Neural cell (in vitro differentiated cells): ENCODE results near the gene NTF3. TPM values are rescaled to one million over a fixed set of nuclear protein-coding genes. Genes with fewer than 3 reads are reported as not detected.

ENCODE experiments used
- H2AFZ ChIP-seq: fragments of 200-600, 300-800 bp; sonication (generic), shearing (Covaris generic); 2 replicates; pipeline ENCODE4 v1.6.0; 2014; ENCODE audit warnings: low read depth, mild to moderate bottlenecking, antibody characterized with exemption, low read length, moderate library complexity
- H3F3A ChIP-seq: fragments of 200-600 bp; shearing (Covaris generic); 2 replicates; pipeline ENCODE4 v1.6.1; 2016; ENCODE audit warnings: mild to moderate bottlenecking, moderate library complexity, mixed read lengths, antibody characterized with exemption, low read length; ENCODE audit not compliant: insufficient read depth, poor library complexity, severe bottlenecking
- H3K27ac ChIP-seq: fragments of 200-600, 300-800 bp; sonication (generic), shearing (Covaris generic); 2 replicates; pipeline ENCODE4 v1.5.1; 2014; ENCODE audit warnings: mild to moderate bottlenecking, low read length, moderate library complexity
- H3K27me3 ChIP-seq: fragments of 300-800, 200-600 bp; sonication (generic), shearing (Covaris generic); 2 replicates; pipeline ENCODE4 v1.6.0; 2014; ENCODE audit warnings: mild to moderate bottlenecking, low read depth, low read length, moderate library complexity; ENCODE audit not compliant: insufficient read depth
- H3K36me3 ChIP-seq: fragments of 300-800, 200-600 bp; sonication (generic), shearing (Covaris generic); 2 replicates; pipeline ENCODE4 v1.5.1; 2014; ENCODE audit warnings: mild to moderate bottlenecking, antibody characterized with exemption, low read length, moderate library complexity; ENCODE audit not compliant: insufficient read depth
- H3K4me2 ChIP-seq: fragments of 300-800, 200-600 bp; sonication (generic), shearing (Covaris generic); 2 replicates; pipeline ENCODE4 v1.6.0; 2014; ENCODE audit warnings: mild to moderate bottlenecking, low read length
- H3K4me3 ChIP-seq: fragments of 300-800, 200-600 bp; sonication (generic), shearing (Covaris generic); 2 replicates; pipeline ENCODE4 v1.5.1; 2014; ENCODE audit warnings: mild to moderate bottlenecking, low read length, moderate library complexity
- H3K79me2 ChIP-seq: fragments of 200-600 bp; shearing (Covaris generic); replicated peaks from 2 replicates; pipeline ENCODE4 v1.6.0; 2014; ENCODE audit warnings: mild to moderate bottlenecking, low read length, moderate library complexity; ENCODE audit not compliant: insufficient read depth
- H3K9ac ChIP-seq: fragments of 300-800, 200-600 bp; sonication (generic), shearing (Covaris generic); 2 replicates; pipeline ENCODE4 v1.6.1; 2016; ENCODE audit warnings: mild to moderate bottlenecking, low read length, mixed read lengths
- H3K9me2 ChIP-seq: fragments of 200-600 bp; shearing (Covaris generic); 2 replicates; pipeline ENCODE4 v1.6.1; 2016; ENCODE audit warnings: mild to moderate bottlenecking, low read length, mixed read lengths; ENCODE audit not compliant: insufficient read depth
- H3K9me3 ChIP-seq: fragments of 200-600, 300-800 bp; sonication (generic), shearing (Covaris generic); 2 replicates; pipeline ENCODE4 v1.6.1; 2016; ENCODE audit warnings: mild to moderate bottlenecking, mixed run types, low read length, moderate library complexity, mixed read lengths
- H4K20me1 ChIP-seq: fragments of 200-600 bp; shearing (Covaris generic); 2 replicates; pipeline ENCODE4 v1.6.1; 2016; ENCODE audit warnings: mild to moderate bottlenecking, mixed run types; ENCODE audit not compliant: insufficient read depth
- CTCF ChIP-seq: fragments of 450-650 bp; IDR thresholded peaks from 2 replicates; pipeline ENCODE4 v1.5.1; 2014; ENCODE audit warnings: antibody characterized with exemption, mild to moderate bottlenecking, moderate library complexity; ENCODE audit not compliant: poor library complexity, severe bottlenecking
- EP300 ChIP-seq: fragments of 450-650 bp; conservative IDR thresholded peaks from 2 replicates; pipeline ENCODE4 v1.6.1; 2014; ENCODE audit warnings: antibody characterized with exemption, mild to moderate bottlenecking, moderate library complexity; ENCODE audit not compliant: poor library complexity, severe bottlenecking
- EZH2 ChIP-seq: fragments of 200-600, 300-800 bp; shearing (Covaris generic), sonication (generic); IDR thresholded peaks from 2 replicates; pipeline ENCODE4 v1.6.1; 2014; ENCODE audit warnings: antibody characterized with exemption, low read length, borderline replicate concordance, mild to moderate bottlenecking; ENCODE audit not compliant: insufficient read depth, poor library complexity, severe bottlenecking
- MXI1 ChIP-seq: fragments of 450-650 bp; conservative IDR thresholded peaks from 2 replicates; pipeline ENCODE4 v1.6.1; 2014; ENCODE audit warnings: antibody characterized with exemption, mild to moderate bottlenecking; ENCODE audit not compliant: poor library complexity, severe bottlenecking
- POLR2AphosphoS5 ChIP-seq: IDR thresholded peaks from 2 replicates; pipeline ENCODE4 v1.6.1; 2012
- RAD21 ChIP-seq: fragments of 450-650 bp; conservative IDR thresholded peaks from 2 replicates; pipeline ENCODE4 v1.6.1; 2014; ENCODE audit warnings: antibody characterized with exemption, mild to moderate bottlenecking, moderate library complexity
- SMC3 ChIP-seq: fragments of 450-650 bp; conservative IDR thresholded peaks from 2 replicates; pipeline ENCODE4 v1.6.1; 2014; ENCODE audit warnings: antibody characterized with exemption, mild to moderate bottlenecking, moderate library complexity; ENCODE audit not compliant: poor library complexity
- TAF1 ChIP-seq: IDR thresholded peaks from 2 replicates; pipeline ENCODE4 v1.6.1; 2012; ENCODE audit warnings: low read depth
- polyA plus RNA-seq: library from polyadenylated mRNA; depleted of rRNA; stranded (reverse); fragments of >200 nt; gene quantifications from 2 replicates; pipeline ENCODE4 v1.2.3, GENCODE V29; 2014
- TF ChIP-seq, protein P1 (sequence below): IDR thresholded peaks from 2 replicates; pipeline ENCODE4 v1.6.1; 2012; ENCODE audit warnings: borderline replicate concordance

The NTF3 gene
- polyA plus RNA-seq, 1 donor from 2014 or later: not detected

GRCh38 chr12:5513406-5513805 is 81.5 kb downstream of the NTF3 start:
- no peak overlapping the region for H3K4me3 ChIP-seq
- H3K9ac ChIP-seq: no peak overlapping the region
- TF ChIP-seq MXI1: no peak
- no peak for TF ChIP-seq TAF1
- TF ChIP-seq POLR2AphosphoS5: no peak
- TF ChIP-seq SMC3: no peak
- no peak overlapping the region for H3K27ac ChIP-seq
- H3K27me3 ChIP-seq: no peaks in the 10 kb centered on the region
- H2AFZ ChIP-seq: no peak overlapping the region
- H3K36me3 ChIP-seq: no peaks in the 10 kb centered on the region
- H3F3A ChIP-seq: no peaks in the 10 kb centered on the region
- H3K9me2 ChIP-seq: no peaks in the 10 kb centered on the region
- no peak overlapping the region for H3K4me2 ChIP-seq
- H3K9me3 ChIP-seq: no peaks in the 10 kb centered on the region
- no peaks in the 10 kb centered on the region for H3K79me2 ChIP-seq
- H4K20me1 ChIP-seq: no peaks in the 10 kb centered on the region

- no peaks in the 10 kb centered on the region for H3K27me3 ChIP-seq
- no peaks in the 10 kb centered on the region for H3K9me3 ChIP-seq
- no peak for TF ChIP-seq EP300
- TF ChIP-seq, protein P1, sequence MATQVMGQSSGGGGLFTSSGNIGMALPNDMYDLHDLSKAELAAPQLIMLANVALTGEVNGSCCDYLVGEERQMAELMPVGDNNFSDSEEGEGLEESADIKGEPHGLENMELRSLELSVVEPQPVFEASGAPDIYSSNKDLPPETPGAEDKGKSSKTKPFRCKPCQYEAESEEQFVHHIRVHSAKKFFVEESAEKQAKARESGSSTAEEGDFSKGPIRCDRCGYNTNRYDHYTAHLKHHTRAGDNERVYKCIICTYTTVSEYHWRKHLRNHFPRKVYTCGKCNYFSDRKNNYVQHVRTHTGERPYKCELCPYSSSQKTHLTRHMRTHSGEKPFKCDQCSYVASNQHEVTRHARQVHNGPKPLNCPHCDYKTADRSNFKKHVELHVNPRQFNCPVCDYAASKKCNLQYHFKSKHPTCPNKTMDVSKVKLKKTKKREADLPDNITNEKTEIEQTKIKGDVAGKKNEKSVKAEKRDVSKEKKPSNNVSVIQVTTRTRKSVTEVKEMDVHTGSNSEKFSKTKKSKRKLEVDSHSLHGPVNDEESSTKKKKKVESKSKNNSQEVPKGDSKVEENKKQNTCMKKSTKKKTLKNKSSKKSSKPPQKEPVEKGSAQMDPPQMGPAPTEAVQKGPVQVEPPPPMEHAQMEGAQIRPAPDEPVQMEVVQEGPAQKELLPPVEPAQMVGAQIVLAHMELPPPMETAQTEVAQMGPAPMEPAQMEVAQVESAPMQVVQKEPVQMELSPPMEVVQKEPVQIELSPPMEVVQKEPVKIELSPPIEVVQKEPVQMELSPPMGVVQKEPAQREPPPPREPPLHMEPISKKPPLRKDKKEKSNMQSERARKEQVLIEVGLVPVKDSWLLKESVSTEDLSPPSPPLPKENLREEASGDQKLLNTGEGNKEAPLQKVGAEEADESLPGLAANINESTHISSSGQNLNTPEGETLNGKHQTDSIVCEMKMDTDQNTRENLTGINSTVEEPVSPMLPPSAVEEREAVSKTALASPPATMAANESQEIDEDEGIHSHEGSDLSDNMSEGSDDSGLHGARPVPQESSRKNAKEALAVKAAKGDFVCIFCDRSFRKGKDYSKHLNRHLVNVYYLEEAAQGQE: no peak
- no peak for TF ChIP-seq CTCF
- TF ChIP-seq EZH2: no peak
- TF ChIP-seq TAF1: no peak
- no peak for TF ChIP-seq RAD21
- H3K79me2 ChIP-seq: no peaks in the 10 kb centered on the region
- H2AFZ ChIP-seq: no peak overlapping the region
- no peak overlapping the region for H3K9ac ChIP-seq
- no peaks in the 10 kb centered on the region for H3F3A ChIP-seq
- H3K4me3 ChIP-seq: no peak overlapping the region
- no peak overlapping the region for H3K27ac ChIP-seq
- no peaks in the 10 kb centered on the region for H4K20me1 ChIP-seq
- H3K36me3 ChIP-seq: no peaks in the 10 kb centered on the region
- no peak overlapping the region for H3K4me2 ChIP-seq
- no peaks in the 10 kb centered on the region for H3K9me2 ChIP-seq
These were observed 82.1 kb downstream of the NTF3 start for GRCh38 chr12:5514016-5514415.

DNA sequence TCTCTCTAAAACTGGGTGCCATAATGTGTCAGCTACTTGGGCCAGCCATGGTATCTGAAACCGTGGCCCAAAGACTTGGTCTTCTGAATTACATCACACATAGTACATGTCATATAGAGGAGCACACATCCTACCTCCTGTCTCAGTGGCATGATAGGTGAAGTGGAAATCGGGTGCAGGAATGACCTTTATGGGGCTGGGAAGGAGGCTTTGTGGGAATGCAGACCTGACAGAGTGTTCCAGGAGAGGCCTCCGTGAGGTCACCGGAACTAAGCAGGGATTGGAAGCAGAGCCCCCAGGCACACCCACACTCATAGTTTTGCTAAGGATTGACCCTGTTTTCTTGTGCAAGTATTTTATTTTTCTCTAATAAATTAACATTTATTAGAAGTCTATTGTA is 82.6 kb downstream of the NTF3 start:
- no peak overlapping the region for H3K27ac ChIP-seq

More for the DNA sequence above, 82.6 kb downstream of the NTF3 start:
- Histone ChIP-seq H3K9me3 (no peaks in the 10 kb centered on the region), H3K4me2 (no peak overlapping the region), H3K36me3 (no peaks in the 10 kb centered on the region), H4K20me1 (no peaks in the 10 kb centered on the region), H2AFZ (no peak overlapping the region), H3K9ac (no peak overlapping the region), H3K9me2 (no peaks in the 10 kb centered on the region), H3K79me2 (no peaks in the 10 kb centered on the region), H3K27me3 (no peaks in the 10 kb centered on the region), H3K4me3 (no peak overlapping the region), H3F3A (no peaks in the 10 kb centered on the region)
- TF ChIP-seq TAF1 (no peak), CTCF (no peak), EP300 (no peak), SMC3 (no peak), POLR2AphosphoS5 (no peak), RAD21 (no peak), MXI1 (no peak), EZH2 (no peak)
- TF ChIP-seq, protein P1: no peak
